ENCODE data around the gene TEF.

DNA sequence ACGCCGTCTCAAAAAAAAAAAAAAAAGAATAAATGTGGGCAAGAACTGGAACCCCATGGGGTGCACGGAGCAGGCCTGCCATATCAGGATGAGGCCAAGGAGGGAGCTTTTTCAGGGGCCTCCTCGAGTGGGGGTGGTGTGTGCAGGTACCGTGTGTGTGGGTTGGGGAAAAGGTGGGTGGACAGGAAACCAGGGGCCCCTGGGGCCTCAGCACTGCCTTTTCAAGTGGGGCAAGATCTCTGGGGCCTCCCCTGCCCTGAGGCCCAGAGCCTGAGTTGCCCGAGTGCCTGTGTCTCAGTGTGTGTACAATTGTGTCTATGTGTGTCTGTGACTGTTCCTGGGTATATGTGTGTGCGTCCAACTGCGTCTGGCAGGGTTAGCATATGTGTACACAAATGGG lies 23.8 kb downstream of the TEF start:
- TF ChIP-seq POLR2A (IDR thresholded peaks at IDR 0.05) = no peak
- no peak for TF ChIP-seq EP300 (IDR thresholded peaks at IDR 0.05)
